AG04449 (cell line): ENCODE measurements around the gene GPR137B.
"Not testable (repeated sequence)": the region's sequence is repeated elsewhere in the genome, so short reads cannot be mapped to it uniquely, and the experiment has no call there.

Experiments used
- CTCF ChIA-PET: fragments of 350-600 bp; formaldehyde crosslinking; extraction: SDS; loops from one replicate; lab custom pipeline; 2021; ENCODE audit warnings: antibody characterized with exemption; lab: Yijun Ruan, JAX
- POLR2A ChIA-PET: fragments of 400-600, 350-600 bp; formaldehyde crosslinking; extraction: SDS; loops from one replicate; lab custom pipeline; 2020; ENCODE audit warnings: antibody characterized with exemption, inconsistent platforms; lab: Yijun Ruan, JAX
- DNase-seq: peaks from one replicate; pipeline ENCODE4 v3.0.0-alpha.2; 2010; ENCODE audit warnings: low read depth, low spot score
- H3K4me3 ChIP-seq: 2 replicates; pipeline ENCODE4 v1.5.1; 2011; ENCODE audit warnings: low read depth, mild to moderate bottlenecking, control low read depth, low read length
- CTCF ChIP-seq: IDR thresholded peaks from one replicate; pipeline ENCODE4 v1.5.1; 2011; ENCODE audit warnings: mild to moderate bottlenecking, moderate library complexity, low read length, control low read depth, inconsistent platforms; ENCODE audit not compliant: insufficient read depth; ENCODE audit errors: missing control alignments

The GPR137B gene

GRCh38 chr1:236155841-236156503, 13.6 kb downstream of the GPR137B start:
- no peak overlapping the region for H3K4me3 ChIP-seq
- DNase-seq, result no peak
- no peak for TF ChIP-seq CTCF
- CTCF ChIA-PET, result no interaction called here
- POLR2A ChIA-PET, result interaction anchor here (0.6 kb wide), 1 partner anchor 378 kb away, joined by 4 read pairs; no protein-coding TSS in a partner anchor

- ChIA-PET POLR2A (no interaction called here), CTCF (no interaction called here)
- no peak overlapping the region for H3K4me3 ChIP-seq
- no peak for DNase-seq
- no peak for TF ChIP-seq CTCF
Observed at GRCh38 chr1:236156512-236157208, 14.3 kb downstream of the GPR137B start.

- H3K4me3 ChIP-seq, DNase-seq, CTCF ChIA-PET, POLR2A ChIA-PET: not testable (repeated sequence)
Observed at GRCh38 chr1:236158072-236158471, 15.7 kb downstream of the GPR137B start.

- no peak overlapping the region for H3K4me3 ChIP-seq
- ChIA-PET POLR2A (no interaction called here), CTCF (no interaction called here)
- no peak for TF ChIP-seq CTCF
- no peak for DNase-seq
Observed at GRCh38 chr1:236158719-236159118, 16.4 kb downstream of the GPR137B start.

- ChIA-PET POLR2A (no interaction called here), CTCF (no interaction called here)
- no peak for TF ChIP-seq CTCF
- H3K4me3 ChIP-seq, result no peak overlapping the region
- DNase-seq, result no peak
Observed at GRCh38 chr1:236159704-236160539, 17.6 kb downstream of the GPR137B start.

- H3K4me3 ChIP-seq, result no peak overlapping the region
- ChIA-PET CTCF (no interaction called here), POLR2A (no interaction called here)
- DNase-seq, result no peak
- TF ChIP-seq CTCF, result no peak
Observed at GRCh38 chr1:236160540-236161127, 18.3 kb downstream of the GPR137B start.
